Endothelial cell of umbilical vein (primary cell): ENCODE data around the gene HNRNPK. TPM values are rescaled to one million over a fixed set of nuclear protein-coding genes. Genes with fewer than 3 reads are reported as not detected.
A peak's percentile ranks its signal among the peaks of the same experiment; 100 is the strongest.

Experiments used
- BruUV-seq: library from RNA; stranded (reverse); fragments of 400-500 nt; replicated peaks from 2 replicates; lab custom pipeline; 2021; lab: Mats Ljungman, UMichigan
- CTCF ChIA-PET: fragments of 300-600, 350-600 bp; sonication (Branson Sonifier 250); formaldehyde crosslinking; loops from one replicate; lab custom pipeline; 2021; ENCODE audit warnings: antibody characterized with exemption, inconsistent platforms; lab: Charles Lee
- POLR2A ChIA-PET: fragments of 300-600, 350-600 bp; sonication (Branson Sonifier 250); formaldehyde crosslinking; loops from one replicate; lab custom pipeline; 2021; ENCODE audit warnings: antibody characterized with exemption, inconsistent platforms; lab: Charles Lee
- DNase-seq: peaks from one replicate; pipeline ENCODE4 v3.0.0-alpha.2; 2011; ENCODE audit warnings: low read depth, low spot score
- FAIRE-seq: peaks from 2 replicates; lab custom pipeline; 2011; peaks lifted over from hg19 to GRCh38; lab: Jason Lieb, UNC
- H2AFZ ChIP-seq: 2 replicates; pipeline ENCODE4 v1.6.0; 2012; ENCODE audit warnings: low read depth, low read length, control low read depth, inconsistent platforms
- H3K27ac ChIP-seq: 2 replicates; pipeline ENCODE4 v1.5.1; 2011; ENCODE audit warnings: low read depth, mild to moderate bottlenecking, control low read depth, low read length, moderate library complexity; ENCODE audit not compliant: insufficient read depth
- H3K27me3 ChIP-seq, 2 experiments: 2 replicates each; pipeline versions ENCODE4 v1.6.0 to v1.6.1; 2011; ENCODE audit warnings: low read length in 2 of 2, mixed read lengths in 1 of 2; ENCODE audit not compliant: control insufficient read depth in 2 of 2, insufficient read depth in 2 of 2
- H3K36me3 ChIP-seq, 2 experiments: 2 replicates in 1 of 2; 3 replicates in 1 of 2; pipeline ENCODE4 v1.5.1; 2011; ENCODE audit warnings: low read length in 2 of 2, mild to moderate bottlenecking in 1 of 2, moderate library complexity in 1 of 2; ENCODE audit not compliant: control insufficient read depth in 2 of 2, insufficient read depth in 2 of 2; ENCODE audit errors: extremely low read depth in 1 of 2
- H3K4me1 ChIP-seq: 3 replicates; pipeline ENCODE4 v1.5.1; 2011; ENCODE audit warnings: mild to moderate bottlenecking, low read length; ENCODE audit not compliant: control insufficient read depth, insufficient read depth; ENCODE audit errors: extremely low read depth
- H3K4me2 ChIP-seq: 2 replicates; pipeline ENCODE4 v1.6.1; 2011; ENCODE audit warnings: low read length, control low read depth, mixed read lengths; ENCODE audit not compliant: insufficient read depth
- H3K4me3 ChIP-seq, 3 experiments: fragments of 200-600 bp in 1 of 3; sonication (generic), shearing (Covaris generic) in 1 of 3; replicated peaks in 1 of 3; 2 replicates each; pipeline ENCODE4 v1.5.1; 2011 to 2016; ENCODE audit warnings: control low read depth in 3 of 3, low read length in 3 of 3, mild to moderate bottlenecking in 2 of 3, inconsistent platforms in 1 of 3, low read depth in 1 of 3, moderate library complexity in 1 of 3; ENCODE audit not compliant: insufficient read depth in 1 of 3
- H3K79me2 ChIP-seq: 2 replicates; pipeline ENCODE4 v1.6.0; 2012; ENCODE audit warnings: low read length, inconsistent platforms; ENCODE audit not compliant: control insufficient read depth, insufficient read depth
- H3K9ac ChIP-seq: replicated peaks from 2 replicates; pipeline ENCODE3; 2011; ENCODE audit warnings: low read length, control low read depth; ENCODE audit not compliant: insufficient read depth; ENCODE audit errors: extremely low read depth
- H3K9me1 ChIP-seq: replicated peaks from 3 replicates; pipeline ENCODE4 v1.6.0; 2011; ENCODE audit warnings: mild to moderate bottlenecking, low read length; ENCODE audit not compliant: control insufficient read depth, insufficient read depth; ENCODE audit errors: extremely low read depth
- H3K9me3 ChIP-seq: replicated peaks from 2 replicates; pipeline ENCODE4 v1.5.1; 2012; ENCODE audit warnings: low read length, inconsistent platforms; ENCODE audit not compliant: control insufficient read depth, insufficient read depth
- H4K20me1 ChIP-seq: replicated peaks from 2 replicates; pipeline ENCODE3; 2011; ENCODE audit warnings: mild to moderate bottlenecking, low read length; ENCODE audit not compliant: control insufficient read depth, insufficient read depth; ENCODE audit errors: extremely low read depth
- EZH2 ChIP-seq: IDR thresholded peaks from 2 replicates; pipeline ENCODE4 v1.6.1; 2012; ENCODE audit warnings: borderline replicate concordance, low read depth, mild to moderate bottlenecking, moderate library complexity, low read length, inconsistent platforms; ENCODE audit not compliant: severe bottlenecking
- FOS ChIP-seq: IDR thresholded peaks from 2 replicates; pipeline ENCODE4 v1.6.1; 2011; ENCODE audit warnings: mild to moderate bottlenecking, low read length, moderate library complexity, borderline replicate concordance; ENCODE audit not compliant: insufficient read depth
- GATA2 ChIP-seq: IDR thresholded peaks from 2 replicates; pipeline ENCODE4 v1.7.0; 2011; ENCODE audit warnings: low read depth, mild to moderate bottlenecking, moderate library complexity, mixed read lengths, low read length; ENCODE audit not compliant: insufficient read length, insufficient read depth
- JUN ChIP-seq: IDR thresholded peaks from 2 replicates; pipeline ENCODE4 v1.6.1; 2011; ENCODE audit warnings: borderline replicate concordance, low read depth; ENCODE audit not compliant: insufficient read length, insufficient read depth
- MAX ChIP-seq: IDR thresholded peaks from 2 replicates; pipeline ENCODE4 v1.6.1; 2011; ENCODE audit not compliant: insufficient read depth, insufficient read length
- MYC ChIP-seq: IDR thresholded peaks from one replicate; pipeline ENCODE4 v1.6.1; 2011; ENCODE audit warnings: mild to moderate bottlenecking, low read depth, low read length
- POLR2A ChIP-seq: IDR thresholded peaks from 2 replicates; pipeline ENCODE4 v1.6.1; 2012; ENCODE audit warnings: low read depth, mild to moderate bottlenecking, control low read depth, low read length
- POLR2AphosphoS5 ChIP-seq: IDR thresholded peaks from 2 replicates; pipeline ENCODE4 v1.6.1; 2012; ENCODE audit warnings: low read depth, mild to moderate bottlenecking, control low read depth, low read length, moderate library complexity; ENCODE audit not compliant: insufficient read depth
- dilution Hi-C: fragments of 300-500 bp; cut with MboI; formaldehyde crosslinking; loops from one replicate; pipeline ENCODE4 v1.15.0; 2019; ENCODE audit warnings: low sequenced_read_pairs; ENCODE audit not compliant: extremely low pct_ligation_motif_present
- intact Hi-C: fragments of 100-400 bp; cut with micrococcal nuclease; formaldehyde crosslinking; loops from one replicate; pipeline ENCODE4 v1.10.0; 2022
- polyA plus RNA-seq, 4 experiments: library from polyadenylated mRNA; depleted of rRNA in 3 of 4; stranded (reverse) in 3 of 4; unstranded in 1 of 4; fragments of >200 nt; gene quantifications; 2 replicates each; pipeline versions ENCODE4 v1.2.1 to v1.2.3, GENCODE V29; 2011 to 2012; ENCODE audit warnings: missing spikeins in 1 of 4
- total RNA-seq: library from RNA; stranded (reverse); gene quantifications from 2 replicates; pipeline ENCODE4 v1.2.3, GENCODE V29; 2021
- TF ChIP-seq, protein P1 (sequence below), 2 donors: IDR thresholded peaks; 1 replicate in 1 of 2; 2 replicates in 1 of 2; pipeline ENCODE4 v1.5.1; 2011; ENCODE audit warnings: low read length in 2 of 2, mild to moderate bottlenecking in 2 of 2, moderate library complexity in 2 of 2, control low read depth in 1 of 2, inconsistent platforms in 1 of 2, low read depth in 1 of 2; ENCODE audit not compliant: insufficient read depth in 1 of 2; ENCODE audit errors: extremely low read depth in 1 of 2

Gene HNRNPK
- total and polyA plus RNA-seq, 2 donors (not counting 3 experiments of a cell fraction or from before 2014, with no cell fraction given), result 399 to 663 TPM

DNA sequence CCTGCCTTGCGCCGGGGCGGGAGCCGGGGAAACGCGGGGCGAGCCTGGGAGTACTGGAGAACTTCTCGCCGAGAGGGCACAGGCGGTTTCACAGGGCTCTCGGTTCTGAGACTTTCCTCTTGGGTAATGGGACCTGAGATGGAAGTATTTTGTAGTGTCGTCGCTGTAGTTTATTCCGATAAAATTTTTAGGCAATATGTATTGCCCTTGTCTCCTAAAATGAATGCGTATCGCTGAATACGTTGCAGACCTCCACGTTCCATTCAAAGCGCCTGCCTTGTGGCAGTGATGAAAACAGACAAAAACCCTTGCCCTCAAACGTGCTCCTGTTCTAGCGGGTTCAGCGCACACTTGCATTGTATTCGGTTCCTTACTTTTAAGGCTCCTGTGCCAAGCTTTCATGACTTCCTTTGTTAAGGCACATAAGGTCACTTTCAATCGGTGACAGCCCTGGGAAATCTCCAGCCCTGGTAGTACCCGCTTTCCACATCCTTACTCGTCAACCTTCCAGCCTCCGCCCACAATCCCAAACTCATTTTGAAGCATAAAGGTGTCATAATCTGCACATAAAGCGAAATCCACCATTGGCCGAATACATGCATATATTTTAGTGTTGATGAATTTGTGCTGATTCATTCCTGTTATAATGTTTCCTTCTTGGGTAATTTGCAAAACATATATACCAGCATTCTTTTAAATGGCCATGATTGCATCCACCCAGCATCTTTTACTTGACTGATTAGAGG, 1.3 kb upstream of the HNRNPK start:
- ChIA-PET POLR2A (interaction anchor here (1.6 kb wide), 1 partner anchor 280 kb away, joined by 20 read pairs; no protein-coding TSS in a partner anchor), CTCF (interaction anchor here (1.1 to 3.4 kb wide), 3 partner anchors 10 to 280 kb away, joined by 4 to 19 read pairs (median 14); no protein-coding TSS in a partner anchor)
- peak; percentile 78 for FAIRE-seq
- H3K4me3 ChIP-seq, result peak overlapping the region; percentile 67 to 96 (median 90)
- peaks cover 8% of the 10 kb centered on the region for H4K20me1 ChIP-seq
- TSS peak; percentile 34 for BruUV-seq
- no peak for TF ChIP-seq POLR2A
- no peak for TF ChIP-seq POLR2AphosphoS5
- no peak for TF ChIP-seq MYC
- TF ChIP-seq MAX, result no peak
- TF ChIP-seq, protein P1, sequence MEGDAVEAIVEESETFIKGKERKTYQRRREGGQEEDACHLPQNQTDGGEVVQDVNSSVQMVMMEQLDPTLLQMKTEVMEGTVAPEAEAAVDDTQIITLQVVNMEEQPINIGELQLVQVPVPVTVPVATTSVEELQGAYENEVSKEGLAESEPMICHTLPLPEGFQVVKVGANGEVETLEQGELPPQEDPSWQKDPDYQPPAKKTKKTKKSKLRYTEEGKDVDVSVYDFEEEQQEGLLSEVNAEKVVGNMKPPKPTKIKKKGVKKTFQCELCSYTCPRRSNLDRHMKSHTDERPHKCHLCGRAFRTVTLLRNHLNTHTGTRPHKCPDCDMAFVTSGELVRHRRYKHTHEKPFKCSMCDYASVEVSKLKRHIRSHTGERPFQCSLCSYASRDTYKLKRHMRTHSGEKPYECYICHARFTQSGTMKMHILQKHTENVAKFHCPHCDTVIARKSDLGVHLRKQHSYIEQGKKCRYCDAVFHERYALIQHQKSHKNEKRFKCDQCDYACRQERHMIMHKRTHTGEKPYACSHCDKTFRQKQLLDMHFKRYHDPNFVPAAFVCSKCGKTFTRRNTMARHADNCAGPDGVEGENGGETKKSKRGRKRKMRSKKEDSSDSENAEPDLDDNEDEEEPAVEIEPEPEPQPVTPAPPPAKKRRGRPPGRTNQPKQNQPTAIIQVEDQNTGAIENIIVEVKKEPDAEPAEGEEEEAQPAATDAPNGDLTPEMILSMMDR (IDR thresholded peaks at IDR 0.05; ENCODE audit: extremely low read depth in 1 of 2, insufficient read depth in 1 of 2, low read depth in 1 of 2, low read length in 2 of 2), result no peak
- TF ChIP-seq EZH2, result no peak
- no peak for TF ChIP-seq FOS
- no peak for TF ChIP-seq GATA2
- no peak for TF ChIP-seq JUN
- dilution Hi-C loops, result no loop called here
- no peaks in the 10 kb centered on the region for H3K27me3 ChIP-seq
- peaks cover 0 to 6% of the 10 kb centered on the region in 2 experiments for H3K36me3 ChIP-seq
- H3K27ac ChIP-seq, result peak overlapping the region; percentile 95
- H2AFZ ChIP-seq, result peak overlapping the region; percentile 95
- H3K9ac ChIP-seq, result peak overlapping the region; percentile 98
- no peaks in the 10 kb centered on the region for H3K9me3 ChIP-seq
- H3K4me1 ChIP-seq, result peaks cover 13% of the 10 kb centered on the region
- no peaks in the 10 kb centered on the region for H3K9me1 ChIP-seq
- H3K79me2 ChIP-seq, result peaks cover 85% of the 10 kb centered on the region
- intact Hi-C loops, result loop anchor here (1.0 to 5.0 kb wide), 5 partner anchors 46 to 274 kb away; partner anchors contain the start of genes KIF27 and UBQLN1
- DNase-seq, result peak; percentile 64
- H3K4me2 ChIP-seq, result peak overlapping the region; percentile 94
